Right kidney (tissue), 1 donor: ENCODE measurements around the gene PTPN4.
"Not testable (repeated sequence)": the region's sequence is repeated elsewhere in the genome, so short reads cannot be mapped to it uniquely, and the experiment has no call there.

Experiments
- DNase-seq: peaks from one replicate; pipeline ENCODE4 v3.0.0-alpha.2; 2016

PTPN4 gene

GRCh38 chr2:119943058-119943457, 183.3 kb downstream of the PTPN4 start:
- no peak for DNase-seq

- no peak for DNase-seq
Measured at GRCh38 chr2:119947535-119947934, 187.8 kb downstream of the PTPN4 start.

- no peak for DNase-seq
Measured at GRCh38 chr2:119950966-119951365, 191.2 kb downstream of the PTPN4 start.

DNA sequence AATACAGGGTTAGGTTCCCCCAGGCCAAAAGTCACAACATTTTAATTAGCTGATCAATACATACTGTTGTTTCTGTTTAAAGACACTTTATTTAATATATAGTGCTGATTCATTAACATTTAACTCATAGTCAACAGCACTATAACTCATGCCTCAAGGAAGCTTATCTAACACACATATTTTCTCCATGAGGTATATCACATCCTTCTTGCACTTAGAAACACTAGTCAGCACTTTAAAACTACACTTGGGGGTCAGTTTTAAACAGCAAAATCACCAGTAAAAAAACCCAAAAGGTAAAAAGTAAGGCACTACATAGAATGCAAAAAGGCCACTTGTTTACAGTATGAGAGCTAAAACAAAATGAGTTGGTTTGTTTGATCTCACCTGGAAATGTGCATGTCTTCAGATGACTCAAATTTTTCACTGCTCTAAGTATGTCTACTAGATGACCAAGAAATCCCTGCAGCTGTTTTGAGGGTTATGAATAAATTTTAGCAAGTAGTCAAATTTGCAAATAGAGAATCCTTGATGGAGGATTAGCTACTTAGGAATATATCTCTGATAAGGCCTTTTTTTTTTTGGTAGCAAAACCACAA, 199.0 kb downstream of the PTPN4 start:
- no peak for DNase-seq

GRCh38 chr2:119960821-119961220, 201.1 kb downstream of the PTPN4 start:
- DNase-seq: no peak

GRCh38 chr2:119981896-119982295, 222.2 kb downstream of the PTPN4 start:
- DNase-seq: no peak

DNA sequence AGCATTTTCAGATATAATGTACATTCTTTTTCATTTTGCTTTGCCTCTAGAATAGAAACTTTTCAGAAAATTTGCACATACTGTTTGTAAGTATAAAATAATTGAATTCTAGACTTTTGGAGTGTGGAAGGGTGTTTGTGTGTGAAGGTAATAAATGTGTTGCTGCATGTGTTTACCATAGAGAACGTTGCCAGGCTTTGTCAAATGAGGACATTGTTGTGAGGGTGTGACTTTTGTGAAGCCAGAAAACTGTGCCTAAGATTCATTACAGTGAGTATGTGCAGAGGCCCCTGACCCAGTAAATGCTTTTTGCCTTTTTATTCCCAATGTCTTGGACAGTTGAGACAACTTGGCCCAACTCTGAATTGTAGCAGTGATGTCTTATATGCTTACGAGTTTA, 222.8 kb downstream of the PTPN4 start:
- DNase-seq: no peak

- no peak for DNase-seq
Measured at GRCh38 chr2:119983108-119983507, 223.4 kb downstream of the PTPN4 start.

GRCh38 chr2:119996148-119996547, 236.4 kb downstream of the PTPN4 start:
- no peak for DNase-seq

DNA sequence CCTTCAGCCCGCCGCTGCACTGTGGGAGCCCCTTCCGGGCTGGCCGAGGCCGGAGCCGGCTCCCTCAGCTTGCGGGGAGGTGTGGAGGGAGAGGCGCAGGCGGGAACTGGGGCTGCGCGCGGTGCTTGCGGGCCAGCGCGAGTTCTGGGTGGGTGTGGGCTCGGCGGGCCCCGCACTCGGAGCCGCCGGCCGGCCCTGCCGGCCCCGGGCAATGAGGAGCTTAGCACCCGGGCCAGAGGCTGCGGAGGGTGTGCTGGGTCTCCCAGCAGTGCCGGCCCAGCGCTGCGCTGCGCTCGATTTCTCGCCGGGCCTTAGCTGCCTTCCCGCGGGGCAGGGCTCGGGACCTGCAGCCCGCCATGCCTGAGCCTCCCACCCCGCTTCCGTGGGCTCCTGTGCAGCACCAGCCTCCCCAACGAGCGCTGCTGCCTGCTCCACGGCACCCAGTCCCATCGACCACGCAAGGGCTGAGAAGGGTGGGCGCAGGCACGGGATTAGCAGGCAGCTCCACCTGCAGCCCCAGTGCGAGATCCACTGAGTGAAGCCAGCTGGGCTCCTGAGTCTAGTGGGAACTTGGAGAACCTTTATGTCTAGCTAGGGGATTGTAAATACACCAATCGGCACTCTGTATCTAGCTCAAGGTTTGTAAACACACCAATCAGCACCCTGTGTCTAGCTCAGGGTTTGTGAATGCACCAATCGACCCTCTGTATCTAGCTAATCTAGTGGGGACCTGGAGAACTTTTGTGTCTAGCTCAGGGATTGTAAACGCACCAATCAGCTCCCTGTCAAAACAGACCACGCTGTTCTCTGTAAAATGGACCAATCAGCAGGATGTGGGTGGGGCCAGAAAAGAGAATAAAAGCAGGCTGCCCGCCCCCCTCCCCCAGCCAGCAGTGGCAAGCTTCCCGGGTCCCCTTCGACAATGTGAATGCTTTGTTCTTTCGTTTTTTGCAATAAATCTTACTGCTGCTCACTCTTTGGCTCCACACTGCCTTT, 237.5 kb downstream of the PTPN4 start:
- DNase-seq: not testable (repeated sequence)

DNA sequence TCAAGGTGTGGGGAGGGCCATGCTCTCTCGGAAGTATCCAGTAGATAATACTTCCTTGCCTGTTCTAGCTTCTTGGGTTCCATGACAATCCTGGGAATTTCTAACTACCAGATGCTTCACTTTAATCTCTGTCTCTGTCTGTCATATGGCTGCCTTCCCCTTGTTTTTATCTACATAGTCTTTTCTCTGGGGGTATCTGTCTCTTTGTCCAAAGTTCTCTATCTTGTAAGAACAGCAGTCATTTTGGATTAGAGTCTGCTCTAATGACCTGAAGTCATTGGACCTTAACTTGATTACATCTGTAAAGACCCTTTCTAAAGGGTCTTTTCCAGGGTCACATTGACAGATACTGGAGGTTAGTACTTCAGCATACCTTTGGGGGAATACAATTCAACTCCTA, 241.7 kb downstream of the PTPN4 start:
- no peak for DNase-seq

DNA sequence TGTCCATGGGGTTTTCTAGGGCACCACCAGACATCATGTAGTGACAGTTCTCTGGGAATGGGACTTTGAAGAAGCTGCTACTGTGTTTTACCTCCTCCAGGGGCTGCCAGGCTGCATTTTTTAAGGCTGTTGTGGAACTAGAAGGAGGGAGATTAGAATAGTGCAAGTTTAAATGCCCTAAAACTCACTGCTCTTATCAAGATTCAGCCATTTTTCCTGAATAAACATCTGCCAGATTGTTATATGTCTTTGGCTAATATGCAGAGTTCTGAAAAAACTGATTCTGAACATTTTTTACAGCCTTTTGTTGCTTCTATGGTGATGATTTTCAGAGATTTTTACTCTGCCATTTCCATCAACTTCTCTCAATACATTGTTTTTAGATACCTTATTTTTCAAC, 244.5 kb downstream of the PTPN4 start:
- no peak for DNase-seq

DNA sequence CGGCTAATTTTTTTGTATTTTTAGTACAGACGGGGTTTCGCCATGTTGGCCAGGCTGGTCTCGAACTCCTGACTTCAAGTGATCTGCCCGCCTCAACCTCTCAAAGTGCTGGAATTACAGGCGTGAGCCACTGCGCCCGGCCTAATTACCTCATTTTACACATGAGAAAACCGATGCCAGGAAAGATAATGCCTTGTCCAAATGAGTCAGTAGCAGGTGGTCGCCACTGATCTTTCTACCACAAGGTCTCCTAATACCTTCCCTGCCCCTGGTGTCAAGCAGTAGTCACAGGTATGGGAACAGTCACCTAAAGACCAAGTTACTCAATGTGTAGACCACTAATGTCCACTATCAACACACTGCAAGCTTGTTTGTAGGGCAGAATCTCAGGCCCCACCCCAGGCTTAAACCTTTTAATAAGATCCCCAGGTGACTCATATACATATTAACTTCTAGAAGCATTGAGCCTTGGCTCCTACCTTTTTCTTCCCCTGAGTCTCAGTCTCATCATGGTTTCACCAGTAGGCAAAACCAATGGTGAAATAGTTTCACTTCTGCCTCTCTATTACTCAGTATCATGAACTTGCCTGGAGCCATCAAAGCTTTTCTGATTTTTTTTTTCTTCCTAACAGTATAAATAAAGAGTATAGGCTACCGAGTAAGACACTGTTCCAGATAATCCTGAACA, 246.3 kb downstream of the PTPN4 start:
- DNase-seq: no peak

- DNase-seq: no peak
Measured at GRCh38 chr2:120007851-120008250, 248.1 kb downstream of the PTPN4 start.

GRCh38 chr2:120012363-120012762, 252.6 kb downstream of the PTPN4 start:
- DNase-seq: no peak

DNA sequence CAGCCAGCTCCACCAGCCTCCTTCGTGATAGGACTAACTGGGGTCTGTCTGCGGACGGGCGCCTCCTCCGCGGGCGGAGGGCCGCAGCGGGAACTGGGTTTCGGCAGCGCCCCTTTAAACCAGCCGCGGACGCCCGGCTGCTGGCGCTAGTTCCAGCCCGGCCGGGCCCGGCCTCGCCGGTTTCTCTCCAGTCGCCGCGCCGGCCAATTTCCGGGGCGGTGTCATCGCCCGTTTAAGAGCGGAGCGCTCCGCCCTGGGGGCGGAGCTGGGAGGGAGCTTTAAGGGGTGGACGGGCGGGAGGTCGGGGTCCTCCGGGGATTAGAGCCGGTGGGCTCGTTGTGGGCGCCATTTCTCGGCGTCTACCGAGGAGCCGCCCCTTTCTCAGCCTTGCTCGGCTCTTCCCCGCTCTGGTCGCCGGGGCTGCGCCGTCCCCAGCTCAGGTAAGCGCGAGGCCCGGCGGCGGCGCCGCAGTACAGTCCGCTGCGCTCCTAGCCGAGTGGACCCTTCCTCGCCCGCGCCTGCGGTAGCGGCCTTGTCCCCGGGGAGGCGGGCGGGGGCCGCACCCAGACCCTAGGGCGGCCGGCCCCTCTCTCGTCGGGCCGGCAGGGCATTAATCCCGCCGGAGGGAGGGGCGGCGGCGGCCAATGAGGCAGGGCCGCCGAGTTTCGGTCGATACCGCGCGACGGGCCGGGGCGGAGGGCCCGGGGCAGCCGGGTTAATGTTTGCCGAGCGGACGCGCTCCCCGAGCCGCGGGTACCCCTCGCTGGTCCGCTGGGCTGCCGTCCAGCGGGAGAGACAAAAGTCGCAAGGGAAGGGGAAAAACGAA, 253.3 kb downstream of the PTPN4 start, which contains the start of gene EPB41L5:
EPB41L5 (plus strand) TSS at position 307 of the 826 bp plus-strand sequence. CDS start 6,008 bp downstream, outside the sequence.
- DNase-seq: peak; percentile 98

- peak; percentile 18 for DNase-seq
Measured at GRCh38 chr2:120013597-120014223, 254.0 kb downstream of the PTPN4 start.

- peak; percentile 48 for DNase-seq
Measured at GRCh38 chr2:120014226-120014980, 254.7 kb downstream of the PTPN4 start.

DNA sequence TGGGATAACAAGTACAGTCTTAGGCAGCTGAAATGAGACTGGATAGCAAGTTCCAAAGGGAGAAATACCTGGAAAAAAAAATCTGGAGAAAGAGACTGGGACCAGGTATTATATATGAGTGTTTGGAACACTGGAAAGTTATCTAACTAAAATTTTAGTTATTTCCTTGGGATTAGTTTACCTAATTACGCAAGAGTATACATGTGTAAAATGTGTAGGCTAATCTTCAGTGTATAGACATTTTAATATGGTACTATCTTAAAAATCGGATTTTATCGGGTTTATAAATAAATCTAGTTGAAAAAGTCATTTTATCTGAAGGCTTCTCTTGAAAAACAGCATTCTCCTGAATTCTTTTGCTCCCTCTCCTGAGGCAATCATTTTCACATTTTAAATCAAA, 257.1 kb downstream of the PTPN4 start:
- DNase-seq: no peak

DNA sequence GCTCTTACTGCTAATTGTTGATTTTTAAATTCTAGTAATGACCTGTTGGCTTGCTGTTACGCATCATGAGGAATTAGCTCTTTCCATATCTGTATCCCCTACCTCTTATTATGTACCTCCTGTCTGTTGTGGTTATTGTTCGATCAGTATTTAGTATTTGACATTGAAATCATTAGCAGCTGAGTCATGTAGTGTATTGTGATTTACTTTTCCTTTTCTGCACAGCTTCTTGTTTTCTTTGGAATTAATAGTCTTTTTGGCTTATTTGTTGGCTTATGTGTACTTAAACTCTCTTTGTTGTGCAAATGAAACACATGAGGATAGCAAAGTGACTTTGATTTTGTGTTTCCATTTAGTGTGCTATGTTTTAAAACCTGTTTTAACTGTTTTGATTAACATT, 257.5 kb downstream of the PTPN4 start:
- no peak for DNase-seq

DNA sequence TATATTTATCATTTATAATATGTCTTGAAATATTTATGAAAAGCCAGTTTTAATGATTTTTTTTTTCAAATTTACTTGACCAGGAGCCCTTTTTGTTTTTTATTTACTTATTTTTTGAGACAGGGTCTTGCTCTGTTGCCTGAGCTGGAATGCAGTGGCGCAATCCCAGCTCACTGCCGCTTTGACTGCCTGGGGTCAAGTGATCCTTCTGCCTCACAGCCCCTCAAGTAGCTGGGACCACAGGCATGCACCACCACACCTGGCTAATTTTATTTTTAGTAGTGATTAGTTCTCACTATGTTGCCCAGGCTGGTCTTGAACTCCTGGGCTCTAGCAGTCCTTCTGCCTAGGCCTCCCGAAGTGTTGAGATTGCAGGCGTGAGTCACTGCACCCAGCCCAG, 258.8 kb downstream of the PTPN4 start:
- no peak for DNase-seq
